NK-92 (cell line): ENCODE results near the gene VRK3.
"Not testable (repeated sequence)": the region's sequence is repeated elsewhere in the genome, so short reads cannot be mapped to it uniquely, and the experiment has no call there.

Experiments used
- DNase-seq: peaks from one replicate; lab custom pipeline; 2025; ENCODE audit not compliant: unreplicated experiment; lab: John Stamatoyannopoulos, UW

VRK3 gene

GRCh38 chr19:49988433-49988832 lies 36.7 kb downstream of the VRK3 start:
- no peak for DNase-seq

GRCh38 chr19:49988007-49988406 lies 37.2 kb downstream of the VRK3 start:
- no peak for DNase-seq

- no peak for DNase-seq
Measured at GRCh38 chr19:49987159-49987698, 37.9 kb downstream of the VRK3 start.

- no peak for DNase-seq
Measured at GRCh38 chr19:49986354-49986753, 38.8 kb downstream of the VRK3 start.

GRCh38 chr19:49985871-49986270 lies 39.3 kb downstream of the VRK3 start:
- DNase-seq, result no peak

GRCh38 chr19:49984491-49984890 lies 40.7 kb downstream of the VRK3 start:
- DNase-seq, result no peak

GRCh38 chr19:49983645-49984229 lies 41.4 kb downstream of the VRK3 start:
- no peak for DNase-seq

GRCh38 chr19:49981603-49982593 lies 43.3 kb downstream of the VRK3 start:
- DNase-seq, result no peak

GRCh38 chr19:49978324-49978723 lies 46.8 kb downstream of the VRK3 start:
- DNase-seq, result no peak

GRCh38 chr19:49977881-49978280 lies 47.3 kb downstream of the VRK3 start:
- no peak for DNase-seq

- DNase-seq, result no peak
Measured at GRCh38 chr19:49977076-49977475, 48.1 kb downstream of the VRK3 start.

GRCh38 chr19:49976496-49976895 lies 48.7 kb downstream of the VRK3 start:
- no peak for DNase-seq

GRCh38 chr19:49975051-49975450 lies 50.1 kb downstream of the VRK3 start:
- DNase-seq, result no peak

GRCh38 chr19:49973987-49974386 lies 51.2 kb downstream of the VRK3 start:
- DNase-seq, result no peak

- DNase-seq, result no peak
Measured at GRCh38 chr19:49972841-49973240, 52.3 kb downstream of the VRK3 start.

GRCh38 chr19:49971991-49972411 lies 53.2 kb downstream of the VRK3 start:
- no peak for DNase-seq

GRCh38 chr19:49969355-49969754 lies 55.8 kb downstream of the VRK3 start:
- DNase-seq, result not testable (repeated sequence)

- DNase-seq, result no peak
Measured at GRCh38 chr19:49968279-49968922, 56.8 kb downstream of the VRK3 start.

- not testable (repeated sequence) for DNase-seq
Measured at GRCh38 chr19:49960980-49961379, 64.2 kb downstream of the VRK3 start, which contains the start of gene SIGLEC11. Gene SIGLEC11, minus strand, starts transcription at chr19:49961172. Its CDS starts 91 bp downstream, at chr19:49961081.

- not testable (repeated sequence) for DNase-seq
Measured at GRCh38 chr19:49959892-49960291, 65.3 kb downstream of the VRK3 start.

GRCh38 chr19:49958596-49958995 lies 66.6 kb downstream of the VRK3 start:
- DNase-seq, result not testable (repeated sequence)
